HepG2 (cell line): ENCODE results near the gene TRIM67.

Experiments used
- ATF6 ChIP-seq: sonication (generic); formaldehyde crosslinking; conservative IDR thresholded peaks from 2 replicates; pipeline ENCODE4 v1.4.0; 2020; ENCODE audit warnings: missing genetic modification reagents
- ETV6 ChIP-seq: sonication (generic); formaldehyde crosslinking; conservative IDR thresholded peaks from 2 replicates; pipeline ENCODE4 v1.4.0; 2020; ENCODE audit warnings: missing genetic modification reagents
- REST ChIP-seq, 2 experiments: IDR thresholded peaks; 2 replicates each; pipeline ENCODE4 v1.6.1; 2011 to 2012; ENCODE audit warnings: low read length in 2 of 2, borderline replicate concordance in 1 of 2, low read depth in 1 of 2, mild to moderate bottlenecking in 1 of 2, moderate library complexity in 1 of 2
- XBP1 ChIP-seq: sonication (generic); formaldehyde crosslinking; IDR thresholded peaks from 2 replicates; pipeline ENCODE4 v1.5.0; 2020; ENCODE audit warnings: missing genetic modification reagents
- YY1 ChIP-seq: IDR thresholded peaks from 2 replicates; pipeline ENCODE4 v1.6.1; 2011; ENCODE audit warnings: low read length, low read depth, moderate library complexity, mild to moderate bottlenecking; ENCODE audit not compliant: insufficient read depth, insufficient replicate concordance
- ZBTB38 ChIP-seq: sonication (generic); formaldehyde crosslinking; IDR thresholded peaks from 2 replicates; pipeline ENCODE4 v1.5.1; 2020; ENCODE audit warnings: mild to moderate bottlenecking, missing genetic modification reagents
- ZNF546 ChIP-seq: sonication (generic); formaldehyde crosslinking; conservative IDR thresholded peaks from 2 replicates; pipeline ENCODE4 v1.8.1; 2023; ENCODE audit warnings: mild to moderate bottlenecking, missing genetic modification reagents
- ZNF549 ChIP-seq: sonication (generic); formaldehyde crosslinking; IDR thresholded peaks from 2 replicates; pipeline ENCODE4 v1.5.0; 2020; ENCODE audit warnings: missing genetic modification reagents
- TF ChIP-seq, protein P1 (sequence below): sonication (generic); formaldehyde crosslinking; IDR thresholded peaks from 2 replicates; pipeline ENCODE4 v1.5.0; 2020; ENCODE audit warnings: mild to moderate bottlenecking, missing genetic modification reagents, moderate library complexity

GRCh38 chr1:231170875-231171274 lies 9.0 kb downstream of the TRIM67 start:
- TF ChIP-seq REST (IDR thresholded peaks at IDR 0.05; ENCODE audit: borderline replicate concordance in 1 of 2, low read depth in 1 of 2, low read length in 2 of 2) (no peak), ZNF549 (no peak), ZBTB38 (CRISPR knock-in tag) (no peak), ZNF546 (no peak), ETV6 (CRISPR knock-in tag) (no peak), XBP1 (no peak), ATF6 (CRISPR knock-in tag) (no peak), YY1 (no peak)
- TF ChIP-seq, protein P1, sequence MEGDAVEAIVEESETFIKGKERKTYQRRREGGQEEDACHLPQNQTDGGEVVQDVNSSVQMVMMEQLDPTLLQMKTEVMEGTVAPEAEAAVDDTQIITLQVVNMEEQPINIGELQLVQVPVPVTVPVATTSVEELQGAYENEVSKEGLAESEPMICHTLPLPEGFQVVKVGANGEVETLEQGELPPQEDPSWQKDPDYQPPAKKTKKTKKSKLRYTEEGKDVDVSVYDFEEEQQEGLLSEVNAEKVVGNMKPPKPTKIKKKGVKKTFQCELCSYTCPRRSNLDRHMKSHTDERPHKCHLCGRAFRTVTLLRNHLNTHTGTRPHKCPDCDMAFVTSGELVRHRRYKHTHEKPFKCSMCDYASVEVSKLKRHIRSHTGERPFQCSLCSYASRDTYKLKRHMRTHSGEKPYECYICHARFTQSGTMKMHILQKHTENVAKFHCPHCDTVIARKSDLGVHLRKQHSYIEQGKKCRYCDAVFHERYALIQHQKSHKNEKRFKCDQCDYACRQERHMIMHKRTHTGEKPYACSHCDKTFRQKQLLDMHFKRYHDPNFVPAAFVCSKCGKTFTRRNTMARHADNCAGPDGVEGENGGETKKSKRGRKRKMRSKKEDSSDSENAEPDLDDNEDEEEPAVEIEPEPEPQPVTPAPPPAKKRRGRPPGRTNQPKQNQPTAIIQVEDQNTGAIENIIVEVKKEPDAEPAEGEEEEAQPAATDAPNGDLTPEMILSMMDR, result 0 out of 2 replicates have a peak, but pooled peaks have one; percentile 24
